ENCODE data around the gene FOXO3.

DNA sequence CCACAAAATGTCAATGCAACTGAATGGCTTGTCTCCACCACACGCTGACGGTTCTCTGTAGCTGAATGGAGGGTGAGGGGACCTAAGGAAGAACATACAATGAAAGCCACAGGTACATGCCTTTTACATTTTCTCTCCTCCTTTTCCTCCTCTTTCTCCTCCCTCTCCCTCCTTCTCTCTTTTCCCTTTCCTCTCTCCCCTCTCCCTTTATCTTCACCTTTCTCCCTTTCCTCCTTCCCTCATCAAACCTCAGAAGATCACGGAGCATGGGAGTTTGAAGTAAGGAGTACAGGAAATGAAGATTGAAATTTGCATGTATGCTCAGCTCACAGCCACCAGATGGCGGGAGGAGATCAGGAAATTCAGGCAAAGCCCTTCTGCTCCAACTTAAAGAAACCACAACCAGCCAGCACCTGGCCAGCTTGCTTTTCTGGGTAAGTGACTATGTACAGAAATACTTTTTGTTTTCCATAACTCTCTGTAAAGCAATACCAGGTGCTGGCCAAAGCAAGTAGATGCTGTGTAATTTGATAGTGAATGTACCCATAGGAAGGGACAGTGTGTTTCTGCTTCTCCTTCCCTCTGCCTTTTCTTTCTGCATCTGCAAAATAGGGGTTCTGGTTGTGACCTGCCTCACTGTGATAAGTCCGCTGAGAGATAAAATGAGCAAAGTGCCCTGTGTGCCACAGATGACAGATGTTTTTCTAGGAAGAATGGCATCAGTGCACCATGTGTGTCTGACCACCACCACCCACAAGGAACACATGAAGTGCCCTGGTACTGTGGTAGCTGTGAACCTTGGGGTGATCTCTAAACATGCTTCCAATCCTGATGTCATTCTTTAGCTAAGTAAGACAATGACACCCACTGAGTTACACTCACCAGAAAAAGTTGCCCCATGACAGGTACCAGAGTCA is 18.6 kb upstream of the FOXO3 start:
- TF ChIP-seq, protein P1, sequence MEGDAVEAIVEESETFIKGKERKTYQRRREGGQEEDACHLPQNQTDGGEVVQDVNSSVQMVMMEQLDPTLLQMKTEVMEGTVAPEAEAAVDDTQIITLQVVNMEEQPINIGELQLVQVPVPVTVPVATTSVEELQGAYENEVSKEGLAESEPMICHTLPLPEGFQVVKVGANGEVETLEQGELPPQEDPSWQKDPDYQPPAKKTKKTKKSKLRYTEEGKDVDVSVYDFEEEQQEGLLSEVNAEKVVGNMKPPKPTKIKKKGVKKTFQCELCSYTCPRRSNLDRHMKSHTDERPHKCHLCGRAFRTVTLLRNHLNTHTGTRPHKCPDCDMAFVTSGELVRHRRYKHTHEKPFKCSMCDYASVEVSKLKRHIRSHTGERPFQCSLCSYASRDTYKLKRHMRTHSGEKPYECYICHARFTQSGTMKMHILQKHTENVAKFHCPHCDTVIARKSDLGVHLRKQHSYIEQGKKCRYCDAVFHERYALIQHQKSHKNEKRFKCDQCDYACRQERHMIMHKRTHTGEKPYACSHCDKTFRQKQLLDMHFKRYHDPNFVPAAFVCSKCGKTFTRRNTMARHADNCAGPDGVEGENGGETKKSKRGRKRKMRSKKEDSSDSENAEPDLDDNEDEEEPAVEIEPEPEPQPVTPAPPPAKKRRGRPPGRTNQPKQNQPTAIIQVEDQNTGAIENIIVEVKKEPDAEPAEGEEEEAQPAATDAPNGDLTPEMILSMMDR (conservative IDR thresholded peaks at IDR 0.05 in 1 of 2, IDR thresholded peaks at IDR 0.05 in 1 of 2; ENCODE audit: low read depth in 1 of 2, low read length in 2 of 2), result peak; percentile 82 to 86
- no peak for TF ChIP-seq EZH2 (IDR thresholded peaks at IDR 0.05; ENCODE audit: low read length, missing control alignments)
